CD1c-positive myeloid dendritic cell (primary cell): ENCODE data around the gene AKAP6.
"Not testable (repeated sequence)": the region's sequence is repeated elsewhere in the genome, so short reads cannot be mapped to it uniquely, and the experiment has no call there.

Experiments used
- DNase-seq: peaks from one replicate; pipeline ENCODE4 v3.0.0-alpha.2; 2016; ENCODE audit errors: extremely low spot score

Gene AKAP6

DNA sequence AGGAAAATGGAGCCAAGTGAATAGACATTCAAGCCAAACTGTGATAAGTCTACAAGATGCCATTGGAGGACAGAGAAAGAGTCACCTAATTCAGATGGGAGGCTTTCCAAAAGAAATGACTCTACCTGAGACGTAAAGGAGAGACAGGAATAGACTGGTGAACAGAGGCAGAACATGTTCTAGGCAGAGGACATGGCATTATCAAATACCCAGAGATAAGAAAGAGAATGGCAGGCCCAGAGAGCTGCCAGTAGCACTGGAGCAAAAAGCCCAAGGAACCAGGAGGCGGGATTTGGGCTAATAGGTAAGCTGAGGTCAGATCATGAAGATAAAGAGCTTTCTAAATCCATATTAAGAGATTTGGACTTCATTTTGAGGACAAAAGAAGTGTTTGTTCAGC, 207.1 kb downstream of the AKAP6 start:
- no peak for DNase-seq

DNA sequence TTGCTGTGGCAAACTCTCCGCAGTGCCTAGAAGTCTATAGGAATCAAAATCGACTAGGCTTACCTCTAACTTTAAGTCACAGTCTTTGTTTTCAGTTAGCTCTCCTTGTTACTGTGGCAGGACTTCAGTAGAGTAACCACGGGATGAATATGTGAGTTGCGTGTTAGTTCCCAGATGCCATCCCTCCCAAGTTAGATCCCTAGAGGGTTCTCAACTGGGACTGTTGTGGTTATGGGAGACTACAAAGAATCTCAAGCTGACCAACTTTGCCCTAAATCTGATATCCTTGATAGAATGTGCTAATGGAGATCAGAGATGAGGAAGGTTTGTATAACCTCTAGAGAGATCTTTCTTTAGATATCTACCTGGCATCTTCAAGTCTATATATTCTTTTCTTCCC, 208.1 kb downstream of the AKAP6 start:
- no peak for DNase-seq

DNA sequence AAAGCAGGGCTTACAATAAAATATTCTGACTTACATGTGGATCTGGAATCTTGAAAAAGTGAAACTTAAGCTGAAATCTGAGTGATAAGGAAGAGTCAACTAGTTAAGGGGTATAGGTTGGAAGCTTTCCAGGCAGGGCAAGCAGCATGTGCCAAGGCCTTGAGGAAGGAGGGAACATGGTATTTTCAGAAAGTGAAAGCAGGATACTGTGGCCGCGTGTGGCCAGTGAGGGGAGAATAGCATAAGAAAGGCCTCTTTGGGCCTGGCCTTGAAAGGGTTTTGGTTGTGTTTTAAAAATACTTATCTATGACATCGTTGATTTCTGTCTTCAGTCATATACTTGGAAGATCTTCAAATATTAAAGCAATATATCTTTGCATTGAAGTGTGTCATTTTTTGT, 213.4 kb downstream of the AKAP6 start:
- no peak for DNase-seq

DNA sequence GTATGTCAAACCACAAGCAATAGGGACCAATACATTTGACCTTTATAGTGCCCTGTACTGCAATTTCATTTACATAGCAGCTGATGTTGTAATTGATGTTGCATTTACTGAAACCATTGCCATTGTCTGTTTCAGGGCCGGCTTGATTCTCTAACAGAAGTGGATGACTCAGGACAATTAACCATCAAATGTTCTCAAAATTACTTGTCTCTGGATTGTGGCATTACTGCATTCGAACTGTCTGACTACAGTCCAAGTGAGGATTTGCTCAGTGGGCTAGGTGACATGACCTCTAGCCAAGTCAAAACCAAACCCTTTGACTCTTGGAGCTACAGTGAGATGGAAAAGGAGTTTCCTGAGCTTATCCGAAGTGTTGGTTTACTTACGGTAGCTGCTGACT, 216.0 kb downstream of the AKAP6 start:
- DNase-seq = no peak

DNA sequence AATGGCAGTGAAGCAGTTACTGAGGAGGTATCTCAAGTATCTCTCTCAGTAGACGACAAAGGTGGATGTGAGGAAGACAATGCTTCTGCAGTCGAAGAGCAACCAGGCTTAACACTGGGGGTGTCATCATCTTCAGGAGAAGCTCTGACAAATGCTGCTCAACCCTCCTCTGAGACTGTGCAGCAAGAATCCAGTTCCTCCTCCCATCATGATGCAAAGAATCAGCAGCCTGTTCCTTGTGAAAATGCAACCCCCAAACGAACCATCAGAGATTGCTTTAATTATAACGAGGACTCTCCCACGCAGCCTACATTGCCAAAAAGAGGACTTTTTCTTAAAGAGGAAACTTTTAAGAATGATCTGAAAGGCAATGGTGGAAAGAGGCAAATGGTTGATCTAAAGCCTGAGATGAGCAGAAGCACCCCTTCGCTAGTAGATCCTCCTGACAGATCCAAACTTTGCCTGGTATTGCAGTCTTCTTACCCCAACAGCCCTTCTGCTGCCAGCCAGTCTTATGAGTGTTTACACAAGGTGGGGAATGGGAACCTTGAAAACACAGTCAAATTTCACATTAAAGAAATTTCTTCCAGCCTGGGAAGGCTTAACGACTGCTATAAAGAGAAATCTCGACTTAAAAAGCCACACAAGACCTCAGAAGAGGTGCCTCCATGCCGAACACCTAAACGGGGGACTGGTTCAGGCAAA, 216.6 kb downstream of the AKAP6 start:
- no peak for DNase-seq

DNA sequence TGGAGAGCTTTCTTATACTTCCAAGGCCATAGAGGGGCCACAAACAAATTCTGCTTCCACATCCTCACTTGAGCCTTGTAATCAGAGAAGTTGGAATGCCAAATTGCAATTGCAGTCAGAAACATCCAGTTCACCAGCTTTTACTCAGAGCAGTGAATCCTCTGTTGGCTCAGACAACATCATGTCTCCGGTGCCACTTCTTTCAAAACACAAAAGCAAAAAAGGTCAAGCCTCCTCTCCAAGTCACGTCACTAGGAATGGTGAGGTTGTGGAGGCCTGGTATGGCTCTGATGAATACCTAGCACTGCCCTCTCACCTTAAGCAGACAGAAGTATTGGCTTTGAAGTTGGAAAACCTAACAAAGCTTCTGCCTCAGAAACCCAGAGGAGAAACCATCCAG, 217.1 kb downstream of the AKAP6 start:
- DNase-seq = no peak

DNA sequence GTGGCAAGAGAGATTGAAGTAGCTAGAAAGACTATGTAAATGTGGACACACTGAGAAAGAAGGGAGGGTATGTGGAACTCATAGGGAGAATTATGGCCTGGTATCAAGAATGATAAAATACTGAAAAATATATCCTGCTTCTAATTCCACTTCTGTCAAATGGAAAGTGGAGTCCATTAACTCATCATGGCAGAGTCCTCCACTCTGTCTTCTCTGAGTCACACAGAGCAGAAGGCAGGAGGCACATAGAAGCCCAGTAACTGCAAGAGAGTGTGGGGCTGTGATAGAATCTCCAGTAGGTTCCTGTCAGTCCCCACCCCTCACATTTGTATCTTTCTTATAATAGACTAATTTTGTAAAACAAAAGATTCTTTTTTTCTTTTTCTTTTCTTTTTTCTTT, 223.7 kb downstream of the AKAP6 start:
- no peak for DNase-seq

DNA sequence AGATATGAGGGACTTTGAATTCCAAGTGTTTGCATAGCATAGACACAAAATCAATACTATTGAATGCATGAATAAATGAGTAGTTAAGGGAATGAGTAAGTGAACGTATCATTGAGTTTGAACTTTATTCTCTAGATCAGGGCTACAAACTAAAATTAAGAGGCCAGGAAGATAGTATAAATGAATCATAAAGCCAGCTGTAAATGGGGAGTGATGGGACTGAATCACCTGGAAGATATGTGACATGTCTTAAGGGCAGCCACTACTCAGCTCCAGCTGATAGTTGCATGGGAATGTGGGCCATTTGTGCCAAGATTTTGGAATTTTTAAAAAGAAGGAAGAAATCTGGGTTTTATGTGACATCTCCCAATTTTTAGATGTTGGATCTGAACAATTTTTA, 229.9 kb downstream of the AKAP6 start:
- DNase-seq = no peak

DNA sequence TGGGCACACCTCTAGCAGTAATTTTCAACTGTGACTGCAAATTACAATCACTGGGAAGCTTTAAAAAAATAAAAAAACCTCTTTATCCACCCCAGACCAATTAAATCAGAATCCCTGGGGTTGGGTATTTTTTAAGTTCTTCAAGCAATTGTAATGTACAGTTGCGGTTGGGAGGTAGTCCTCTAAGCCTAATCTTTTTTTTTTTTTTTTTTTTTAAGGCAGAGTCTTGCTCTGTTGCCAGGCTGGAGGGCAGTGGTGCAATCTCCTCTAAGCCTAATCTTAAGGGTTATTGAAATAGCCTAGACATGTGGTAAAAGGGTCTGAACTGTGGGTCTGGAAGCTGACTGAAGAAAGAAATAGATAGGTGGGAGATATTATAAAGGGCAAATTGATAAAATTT, 230.5 kb downstream of the AKAP6 start:
- no peak for DNase-seq

DNA sequence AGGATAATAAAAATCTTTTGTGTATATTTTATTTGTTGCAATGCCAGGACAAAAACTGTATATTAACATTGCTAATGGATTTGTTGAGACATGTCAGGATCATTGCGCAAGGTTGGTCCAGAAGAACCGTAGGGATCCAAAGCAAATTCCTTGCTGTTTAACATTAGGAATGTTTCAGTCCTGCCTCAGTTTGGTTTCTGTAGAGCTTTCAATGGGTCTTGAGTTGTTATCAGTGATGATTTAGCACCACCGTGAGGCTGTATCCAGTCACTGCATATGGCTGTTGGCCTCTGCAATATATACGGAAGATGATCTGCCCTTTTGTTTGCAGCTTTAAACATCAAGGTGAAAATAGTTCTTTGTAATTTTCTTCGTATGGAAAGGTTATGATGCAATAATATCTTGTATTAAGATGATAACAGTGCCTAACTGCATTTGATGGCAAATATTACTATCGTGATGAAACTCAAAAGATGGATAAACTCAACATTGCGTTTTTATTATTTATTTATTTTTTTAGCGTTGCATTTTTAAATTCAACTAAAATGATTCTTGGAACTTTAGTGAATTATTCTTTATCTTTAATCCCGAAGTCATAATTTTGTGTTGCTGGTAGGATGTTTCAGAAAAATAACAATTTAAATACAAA, 231.2 kb downstream of the AKAP6 start:
- peak; percentile 50 for DNase-seq

DNA sequence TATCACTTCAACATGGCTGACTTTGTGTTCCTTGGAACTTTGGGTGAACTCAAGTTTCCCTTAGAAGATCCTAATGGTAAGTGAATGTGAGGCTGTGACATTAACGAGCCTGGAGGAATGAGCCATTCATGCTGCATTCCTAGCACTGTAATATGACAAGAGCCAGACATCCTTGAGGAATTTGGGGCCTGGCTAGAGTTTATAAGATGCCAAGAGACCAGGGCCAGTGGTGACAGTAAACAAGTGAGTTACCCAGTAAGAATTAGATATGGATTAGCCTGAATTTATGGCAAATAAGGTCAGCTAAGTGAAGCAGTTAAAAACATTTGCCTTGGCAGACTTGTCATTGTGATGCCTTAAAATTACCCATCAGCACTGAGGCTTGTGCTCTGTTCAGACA, 232.4 kb downstream of the AKAP6 start:
- DNase-seq = no peak

DNA sequence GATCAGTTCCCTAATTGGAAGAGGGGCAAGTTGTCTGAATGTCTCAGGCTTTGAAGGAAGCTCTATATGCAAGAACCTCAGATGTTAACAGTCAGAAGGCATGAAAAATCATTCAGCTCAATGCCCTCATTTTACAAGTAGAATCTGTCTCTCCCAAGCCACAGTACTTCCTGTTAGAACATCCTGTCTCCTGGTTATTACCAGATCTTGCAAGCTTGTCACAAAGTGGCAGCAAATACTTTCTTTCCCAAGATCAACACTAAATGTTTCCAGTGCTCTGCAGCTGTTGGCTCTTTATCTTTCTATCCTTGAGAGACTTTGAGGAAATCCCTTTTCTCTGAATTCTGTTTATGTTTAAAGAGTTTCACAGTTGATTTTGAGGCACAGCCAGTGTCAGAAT, 235.5 kb downstream of the AKAP6 start:
- DNase-seq = no peak

DNA sequence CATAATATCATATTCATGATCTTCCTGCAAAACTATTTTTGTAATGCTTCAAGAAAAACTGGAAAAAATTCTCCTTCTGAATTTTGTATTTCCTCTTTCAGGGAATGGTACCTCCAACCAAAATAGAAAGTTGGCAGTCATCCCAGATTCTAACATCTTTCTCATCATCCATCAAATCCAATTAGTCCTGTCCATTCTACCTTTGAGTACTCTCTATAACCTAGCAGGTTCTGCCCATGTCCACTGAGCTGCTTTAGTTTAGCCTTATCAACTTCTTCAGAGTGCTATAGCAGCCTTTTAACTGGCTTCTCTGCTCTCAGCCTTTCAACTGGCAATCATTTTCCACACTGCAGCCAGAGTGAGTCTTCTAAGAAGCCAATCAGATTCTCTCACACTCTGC, 236.2 kb downstream of the AKAP6 start:
- no peak for DNase-seq

DNA sequence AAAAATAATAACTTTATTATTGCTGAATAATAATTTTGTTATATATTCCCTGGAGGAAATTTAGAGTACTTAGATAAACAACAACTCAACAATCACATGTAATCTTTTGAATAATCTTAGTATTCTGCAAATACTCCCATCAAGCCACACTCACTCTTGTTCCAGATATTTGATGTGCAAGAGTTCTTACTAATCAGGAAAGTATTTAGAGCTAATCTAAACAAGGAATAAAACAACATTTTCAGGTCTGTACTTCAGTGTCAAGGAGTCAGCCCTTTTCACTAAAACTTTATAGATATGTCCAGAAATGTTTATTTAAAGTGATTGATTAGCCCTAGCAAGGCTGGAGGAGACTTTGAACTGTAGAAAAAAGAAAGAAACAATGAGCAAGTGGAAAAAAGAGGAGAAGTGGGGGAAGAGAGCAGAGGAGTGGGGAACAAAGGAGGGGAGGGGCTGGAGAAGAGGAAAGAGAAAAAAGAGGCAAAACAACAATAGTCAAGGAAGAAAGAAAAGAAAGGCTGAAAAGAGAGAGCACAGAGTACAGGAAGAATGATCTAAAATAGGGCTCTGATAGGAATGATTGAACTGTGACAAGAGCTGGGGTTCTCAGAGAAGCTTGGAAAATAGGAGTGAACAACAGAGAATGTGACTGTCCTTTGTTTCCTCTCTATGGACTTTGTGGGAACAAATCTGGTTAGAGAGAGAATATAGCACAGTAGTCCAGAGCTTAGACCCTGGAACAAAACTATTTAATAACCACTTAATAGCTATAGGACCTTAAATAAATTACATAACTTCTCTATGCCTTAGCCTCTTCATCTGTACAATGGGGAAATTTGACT, 238.7 kb downstream of the AKAP6 start:
- no peak for DNase-seq

DNA sequence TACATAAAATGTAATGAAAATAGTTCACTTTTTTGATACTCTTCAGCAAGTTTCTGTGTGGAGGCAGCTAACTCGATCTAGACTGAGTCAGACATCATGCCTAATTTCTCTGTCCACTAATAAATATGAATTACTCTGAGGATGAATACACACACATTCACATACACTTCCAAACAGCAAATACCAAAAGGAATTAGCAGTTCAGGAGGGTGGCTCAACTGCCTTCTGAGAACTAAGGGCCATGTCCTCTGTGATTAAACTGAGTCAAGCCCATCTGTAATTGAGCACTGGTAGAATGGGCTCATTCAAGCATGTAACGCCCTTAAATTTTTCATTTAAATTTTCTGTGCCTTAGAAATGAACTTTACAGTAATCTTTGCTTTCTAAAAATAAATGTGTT, 242.5 kb downstream of the AKAP6 start:
- DNase-seq = no peak

DNA sequence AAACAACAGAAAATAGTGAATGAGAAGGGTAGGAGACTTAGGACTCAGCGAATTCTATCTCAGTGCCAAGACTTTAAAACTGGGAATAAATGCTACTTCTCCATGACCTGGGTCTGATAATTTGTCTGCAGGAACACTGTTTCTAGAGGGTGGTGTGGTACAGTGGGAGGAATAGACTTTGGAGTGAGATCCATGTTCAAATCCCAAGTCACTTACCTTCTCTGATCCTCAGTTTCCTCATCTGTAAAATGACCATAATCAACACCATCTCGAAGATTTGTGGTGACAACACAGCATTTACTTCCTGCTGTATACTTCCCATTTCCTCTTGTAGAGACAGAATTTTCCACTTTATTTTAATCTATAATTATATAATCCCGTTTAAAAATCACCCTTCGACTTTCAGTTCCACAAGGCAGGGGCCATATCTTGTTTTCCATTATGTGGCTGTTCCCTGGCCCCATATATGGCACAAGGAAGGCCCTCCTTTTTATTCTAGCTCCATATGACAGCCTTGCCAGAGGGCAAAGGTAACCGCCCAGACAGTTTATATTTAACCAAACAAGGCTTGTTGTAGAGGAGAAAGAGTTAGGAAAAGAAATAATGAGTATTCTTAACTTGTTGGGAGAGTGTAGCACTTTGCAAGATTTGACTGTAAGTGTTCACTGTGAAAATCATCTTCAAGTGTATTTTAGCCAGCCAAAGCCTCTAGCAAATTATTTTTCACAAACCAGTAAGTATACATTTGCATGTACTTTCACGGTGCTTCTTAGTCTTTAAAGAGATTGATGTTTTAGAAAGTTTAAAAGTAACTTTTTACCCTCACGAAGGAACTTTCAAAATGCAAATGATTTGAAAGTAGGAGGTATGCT, 243.1 kb downstream of the AKAP6 start:
- peak; percentile 17 for DNase-seq

DNA sequence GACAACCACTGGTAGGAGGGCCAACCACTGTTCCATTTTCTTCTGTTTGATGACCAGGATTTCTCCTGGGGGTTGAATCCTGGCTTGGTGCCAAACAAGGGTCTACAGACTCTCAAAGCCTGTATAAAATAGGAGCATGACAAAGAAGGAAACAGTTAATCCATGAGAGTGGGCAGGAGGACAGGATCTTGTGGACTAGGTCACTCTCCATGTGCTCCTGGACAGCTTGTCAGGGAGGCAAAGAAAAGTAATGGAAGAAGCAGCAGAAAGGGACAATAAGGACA, 243.7 kb downstream of the AKAP6 start:
- no peak for DNase-seq

DNA sequence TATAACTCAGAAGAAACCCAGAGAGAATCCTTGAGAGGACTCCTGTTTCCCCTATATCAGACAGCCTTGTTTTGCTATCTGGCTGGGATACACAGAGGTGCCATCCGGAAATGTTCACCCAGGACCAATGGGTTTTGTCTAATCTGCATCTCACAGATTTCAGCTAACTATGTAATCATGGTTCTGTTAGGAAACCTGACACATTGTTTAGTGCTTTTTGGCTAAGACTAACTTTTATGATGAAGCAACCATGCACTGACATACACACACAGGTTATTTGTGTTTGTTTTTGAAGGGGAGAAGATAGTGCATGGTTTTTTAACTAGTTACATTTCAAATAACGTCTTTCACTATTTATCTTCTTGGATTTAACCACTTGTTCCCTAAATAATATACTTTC, 245.2 kb downstream of the AKAP6 start:
- no peak for DNase-seq

DNA sequence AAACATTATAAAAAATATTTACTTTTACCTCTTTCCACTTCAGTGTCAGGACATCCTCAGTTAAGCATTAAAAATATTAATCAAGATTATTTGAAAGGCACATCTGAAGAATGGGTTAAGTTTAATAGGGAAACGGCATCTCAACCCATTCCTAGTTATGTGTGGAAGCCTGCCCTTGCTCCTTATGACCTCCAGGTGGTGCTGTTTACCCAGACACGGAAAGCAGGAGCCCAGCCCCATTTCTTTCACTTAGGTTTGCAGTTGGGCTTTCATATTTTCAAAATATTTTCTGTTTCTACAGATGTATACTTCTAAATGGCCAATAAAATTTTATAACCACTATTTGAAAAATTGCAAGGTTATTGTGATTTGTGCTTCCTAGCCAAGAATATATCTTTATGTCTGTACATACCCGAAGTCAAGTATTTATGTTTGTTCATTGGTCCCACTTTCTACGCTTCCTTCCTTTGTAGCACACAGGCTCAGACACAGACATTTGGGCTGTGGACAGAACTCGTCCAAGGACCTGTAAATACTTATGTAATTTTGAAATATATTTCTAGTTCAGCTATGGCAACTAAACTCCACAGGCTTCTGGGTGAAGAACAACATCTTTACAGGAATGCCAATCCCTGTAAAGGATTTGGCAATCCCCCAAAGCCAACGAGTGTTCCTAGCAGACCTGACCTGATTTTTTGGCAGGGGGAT, 247.1 kb downstream of the AKAP6 start:
- DNase-seq = peak; percentile 64

DNA sequence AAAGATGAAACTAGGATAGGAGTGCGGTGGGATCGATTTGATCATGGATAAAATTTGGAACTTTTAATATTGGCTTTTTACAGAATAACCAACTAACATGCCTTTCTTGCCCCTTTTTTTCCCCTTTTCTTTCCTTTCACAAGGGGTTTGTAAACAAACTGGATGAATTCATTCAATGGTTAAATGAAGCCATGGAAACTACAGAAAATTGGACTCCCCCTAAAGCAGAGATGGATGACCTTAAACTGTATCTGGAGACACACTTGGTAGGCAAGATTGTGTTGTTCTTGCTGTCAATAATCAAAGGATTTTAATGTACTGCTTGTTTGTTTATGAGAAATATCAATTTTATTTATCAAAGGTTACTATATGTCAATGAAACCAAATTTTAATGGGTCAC, 247.9 kb downstream of the AKAP6 start:
- no peak for DNase-seq

DNA sequence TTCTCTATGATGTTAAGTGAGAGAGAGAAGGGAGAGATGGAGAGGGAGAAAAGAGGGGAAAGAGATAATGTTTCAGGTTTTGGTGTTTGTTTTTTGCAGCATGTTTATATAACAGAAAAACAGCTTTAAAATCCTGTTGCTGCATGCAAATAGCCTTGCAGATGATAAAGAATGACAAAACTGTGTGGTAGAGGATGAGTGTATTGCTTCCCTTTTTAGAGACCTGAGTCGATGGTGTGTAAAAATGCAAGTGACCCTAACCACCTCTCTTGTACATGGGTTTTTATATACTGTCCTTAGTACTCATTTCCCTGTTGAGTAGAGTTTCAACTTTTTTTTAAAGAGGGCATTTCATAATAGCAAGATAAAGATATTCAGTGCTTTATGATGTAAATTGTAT, 249.1 kb downstream of the AKAP6 start:
- no peak for DNase-seq

DNA sequence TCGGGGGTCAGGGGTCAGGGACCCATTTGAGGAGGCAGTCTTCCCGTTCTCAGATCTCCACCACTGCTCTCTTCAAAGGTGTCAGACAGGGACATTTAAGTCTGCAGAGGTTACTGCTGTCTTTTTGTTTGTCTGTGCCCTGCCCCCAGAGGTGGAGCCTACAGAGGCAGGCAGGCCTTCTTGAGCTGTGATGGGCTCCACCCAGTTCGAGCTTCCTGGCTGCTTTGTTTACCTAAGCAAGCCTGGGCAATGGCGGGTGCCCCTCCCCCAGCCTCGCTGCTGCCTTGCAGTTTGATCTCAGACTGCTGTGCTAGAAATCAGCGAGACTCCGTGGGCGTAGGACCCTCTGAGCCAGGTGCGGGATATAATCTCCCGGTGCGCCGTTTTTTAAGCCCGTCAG, 254.3 kb downstream of the AKAP6 start:
- not testable (repeated sequence) for DNase-seq
